MM.1S (cell line): ENCODE measurements around the gene NCLN.
"Not testable (repeated sequence)": the region's sequence is repeated elsewhere in the genome, so short reads cannot be mapped to it uniquely, and the experiment has no call there.

Source experiments
- DNase-seq: peaks from one replicate; pipeline ENCODE4 v3.0.0-alpha.2; 2015
- H2AFZ ChIP-seq: fragments of 300-600 bp; sonication (generic); 2 replicates; pipeline ENCODE4 v1.6.0; 2016; ENCODE audit warnings: antibody characterized with exemption, low read length
- H3F3A ChIP-seq: fragments of 300-600 bp; sonication (generic); 2 replicates; pipeline ENCODE4 v1.6.1; 2016; ENCODE audit warnings: mild to moderate bottlenecking, antibody characterized with exemption, low read length, moderate library complexity, mixed read lengths; ENCODE audit not compliant: insufficient read depth
- H3K27ac ChIP-seq: fragments of 300-600 bp; sonication (generic); 2 replicates; pipeline ENCODE4 v1.5.1; 2016; ENCODE audit warnings: mild to moderate bottlenecking, low read length
- H3K27me3 ChIP-seq: fragments of 300-600 bp; sonication (generic); replicated peaks from 2 replicates; pipeline ENCODE4 v1.6.0; 2016; ENCODE audit warnings: low read length; ENCODE audit not compliant: insufficient read depth
- H3K36me3 ChIP-seq: fragments of 300-600 bp; sonication (generic); replicated peaks from 2 replicates; pipeline ENCODE4 v1.6.1; 2016; ENCODE audit warnings: mild to moderate bottlenecking, low read length, mixed read lengths; ENCODE audit not compliant: insufficient read depth
- H3K4me1 ChIP-seq: fragments of 300-600 bp; sonication (generic); 2 replicates; pipeline ENCODE4 v1.6.1; 2016; ENCODE audit warnings: low read length, mixed read lengths
- H3K4me2 ChIP-seq: fragments of 300-600 bp; sonication (generic); 2 replicates; pipeline ENCODE4 v1.6.0; 2016; ENCODE audit warnings: low read depth, low read length
- H3K4me3 ChIP-seq: fragments of 300-600 bp; sonication (generic); 2 replicates; pipeline ENCODE4 v1.5.1; 2016; ENCODE audit warnings: low read length, mixed read lengths
- H3K79me2 ChIP-seq: fragments of 300-600 bp; sonication (generic); 2 replicates; pipeline ENCODE4 v1.6.1; 2016; ENCODE audit warnings: mixed run types, low read length, mixed read lengths
- H3K9ac ChIP-seq: fragments of 300-600 bp; sonication (generic); 2 replicates; pipeline ENCODE4 v1.6.1; 2016; ENCODE audit warnings: low read length, mixed read lengths
- H3K9me2 ChIP-seq: fragments of 300-600 bp; sonication (generic); replicated peaks from 2 replicates; pipeline ENCODE4 v1.6.1; 2016; ENCODE audit warnings: mild to moderate bottlenecking, low read length, mixed read lengths; ENCODE audit not compliant: insufficient read depth
- H3K9me3 ChIP-seq: fragments of 300-600 bp; sonication (generic); replicated peaks from 2 replicates; pipeline ENCODE4 v1.6.1; 2016; ENCODE audit warnings: mild to moderate bottlenecking, low read length, mixed read lengths; ENCODE audit not compliant: insufficient read depth
- H4K20me1 ChIP-seq: fragments of 300-600 bp; sonication (generic); 2 replicates; pipeline ENCODE4 v1.6.1; 2016; ENCODE audit warnings: mild to moderate bottlenecking, low read length, moderate library complexity, mixed read lengths; ENCODE audit not compliant: insufficient read depth
- CTCF ChIP-seq: fragments of 300-600 bp; sonication (generic); IDR thresholded peaks from 2 replicates; pipeline ENCODE4 v1.5.1; 2016; ENCODE audit warnings: antibody characterized with exemption, low read length, mixed read lengths
- EZH2 ChIP-seq: fragments of 300-600 bp; sonication (generic); optimal IDR thresholded peaks from 2 replicates; pipeline ENCODE3; 2017; ENCODE audit warnings: low read depth, mild to moderate bottlenecking, antibody characterized with exemption, low read length, mixed read lengths
- EZH2phosphoT487 ChIP-seq: fragments of 300-600 bp; sonication (generic); IDR thresholded peaks from 2 replicates; pipeline ENCODE4 v1.6.1; 2018; ENCODE audit warnings: antibody characterized with exemption, low read length

The NCLN gene

GRCh38 chr19:3190921-3191805 lies 5.4 kb downstream of the NCLN start:
- H3K4me1 ChIP-seq, result peaks cover 9% of the 10 kb centered on the region
- TF ChIP-seq CTCF, result no peak
- no peak for TF ChIP-seq EZH2
- no peak for TF ChIP-seq EZH2phosphoT487
- H3K79me2 ChIP-seq, result peaks cover 73% of the 10 kb centered on the region

GRCh38 chr19:3191806-3192104 lies 6.0 kb downstream of the NCLN start:
- not testable (repeated sequence) for H3F3A ChIP-seq, H3K4me1 ChIP-seq, DNase-seq, H3K36me3 ChIP-seq, H3K4me2 ChIP-seq, H3K27ac ChIP-seq, H3K27me3 ChIP-seq, H3K9ac ChIP-seq, H3K9me2 ChIP-seq, H3K9me3 ChIP-seq, H2AFZ ChIP-seq, H3K4me3 ChIP-seq
- Histone ChIP-seq H3K79me2 (peaks cover 67% of the 10 kb centered on the region), H4K20me1 (peaks cover 11% of the 10 kb centered on the region; the same call in 1 of the 2 replicates)

More at GRCh38 chr19:3190921-3191805, 5.4 kb downstream of the NCLN start:
- peaks cover 11% of the 10 kb centered on the region; the same call in 1 of the 2 replicates for H4K20me1 ChIP-seq
- no peaks in the 10 kb centered on the region for H3K9me3 ChIP-seq
- H3K27ac ChIP-seq, result no peak overlapping the region
- no peak overlapping the region for H3K4me2 ChIP-seq
- no peak for DNase-seq
- no peak overlapping the region for H2AFZ ChIP-seq
- no peak overlapping the region for H3K9ac ChIP-seq
- H3K4me3 ChIP-seq, result no peak overlapping the region
- H3F3A ChIP-seq, result no peaks in the 10 kb centered on the region
- H3K27me3 ChIP-seq, result no peaks in the 10 kb centered on the region
- no peaks in the 10 kb centered on the region for H3K9me2 ChIP-seq
- no peaks in the 10 kb centered on the region; the same call in 1 of the 2 replicates for H3K36me3 ChIP-seq

- Histone ChIP-seq H3K27me3 (no peaks in the 10 kb centered on the region), H3K79me2 (peaks cover 63% of the 10 kb centered on the region), H3K9me3 (no peaks in the 10 kb centered on the region), H3K9ac (no peak overlapping the region), H3K9me2 (no peaks in the 10 kb centered on the region), H4K20me1 (peaks cover 11% of the 10 kb centered on the region; the same call in 1 of the 2 replicates), H2AFZ (no peak overlapping the region), H3F3A (no peaks in the 10 kb centered on the region), H3K4me3 (no peak overlapping the region), H3K4me1 (peaks cover 3% of the 10 kb centered on the region), H3K4me2 (no peak overlapping the region), H3K36me3 (no peaks in the 10 kb centered on the region; the same call in 1 of the 2 replicates), H3K27ac (no peak overlapping the region)
- TF ChIP-seq EZH2phosphoT487, result no peak
- no peak for TF ChIP-seq CTCF
- TF ChIP-seq EZH2, result no peak
- DNase-seq, result no peak
Measured at GRCh38 chr19:3192228-3192635, 6.5 kb downstream of the NCLN start.

GRCh38 chr19:3192684-3193083 lies 7.0 kb downstream of the NCLN start:
- Histone ChIP-seq H3K4me2 (no peak overlapping the region), H3K4me3 (no peak overlapping the region), H2AFZ (no peak overlapping the region), H3K79me2 (peaks cover 58% of the 10 kb centered on the region), H3K9me3 (no peaks in the 10 kb centered on the region), H3K4me1 (no peaks in the 10 kb centered on the region), H3K36me3 (no peaks in the 10 kb centered on the region; the same call in 1 of the 2 replicates), H4K20me1 (peaks cover 11% of the 10 kb centered on the region; the same call in 1 of the 2 replicates), H3K27me3 (no peaks in the 10 kb centered on the region), H3F3A (no peaks in the 10 kb centered on the region), H3K27ac (no peak overlapping the region), H3K9me2 (no peaks in the 10 kb centered on the region), H3K9ac (no peak overlapping the region)
- TF ChIP-seq CTCF, result no peak
- no peak for TF ChIP-seq EZH2phosphoT487
- no peak for TF ChIP-seq EZH2
- no peak for DNase-seq
